Measurements from ENCODE around the gene BRD7. TPM values are rescaled to one million over a fixed set of nuclear protein-coding genes. Genes with fewer than 3 reads are reported as not detected.

Gene BRD7
- total and polyA plus RNA-seq, 2 donors (not counting 3 experiments of a cell fraction or from before 2014, with no cell fraction given) = 17.1 to 69.1 TPM

DNA sequence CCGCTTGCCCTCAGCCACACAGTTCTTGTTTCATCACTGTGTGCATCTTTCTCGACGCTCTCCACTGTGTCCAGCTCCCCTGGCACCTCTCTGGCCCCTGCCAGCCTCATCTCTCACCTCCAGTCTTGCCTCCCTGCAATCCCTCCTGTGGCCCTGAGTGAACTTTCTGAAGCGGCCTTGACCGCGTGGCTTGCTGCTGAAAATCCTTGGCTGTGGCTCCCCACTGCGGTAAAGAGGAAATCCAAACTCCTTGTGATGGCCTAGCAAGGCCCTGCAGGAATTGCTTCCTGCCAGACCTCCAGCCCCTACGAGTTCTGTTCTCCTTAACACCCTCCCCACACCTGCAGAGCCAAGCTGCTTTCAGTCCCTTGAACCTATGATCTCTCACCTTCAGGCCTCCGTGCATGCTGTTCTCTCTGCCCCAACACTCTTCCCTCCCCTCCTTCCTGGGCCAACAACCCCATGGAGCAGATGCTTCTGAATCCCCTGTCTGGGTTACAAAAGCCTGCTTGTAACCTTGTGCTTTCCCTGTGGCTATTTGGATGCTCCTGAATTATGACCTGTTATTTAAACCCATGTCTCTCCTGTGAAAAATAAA is 33.6 kb upstream of the BRD7 start:
- no peaks in the 10 kb centered on the region for H3K4me1 ChIP-seq (ENCODE audit: control insufficient read depth, extremely low read depth, insufficient read depth, low read length)
- POLR2A ChIA-PET = no interaction called here
- H3K27me3 ChIP-seq (ENCODE audit: control insufficient read depth in 2 of 2, insufficient read depth in 2 of 2, low read length in 2 of 2) = no peaks in the 10 kb centered on the region
- intact Hi-C loops (cut with micrococcal nuclease) = no loop called here
- DNase-seq (ENCODE audit: low read depth, low spot score) (no peak), FAIRE-seq (no peak)
- CTCF ChIA-PET = no interaction called here
- no TSS peak for BruUV-seq (replicated peaks)
- TF ChIP-seq JUN (IDR thresholded peaks at IDR 0.05; ENCODE audit: borderline replicate concordance, insufficient read depth, insufficient read length, low read depth) = no peak
- H3K4me2 ChIP-seq (ENCODE audit: insufficient read depth, low read length) = no peak overlapping the region
- H3K36me3 ChIP-seq (ENCODE audit: control insufficient read depth in 2 of 2, extremely low read depth in 1 of 2, insufficient read depth in 2 of 2, low read length in 2 of 2) = no peaks in the 10 kb centered on the region
- H4K20me1 ChIP-seq (replicated peaks; ENCODE audit: control insufficient read depth, extremely low read depth, insufficient read depth, low read length) = no peaks in the 10 kb centered on the region
- H3K9ac ChIP-seq (replicated peaks; ENCODE audit: extremely low read depth, insufficient read depth, low read length) = no peak overlapping the region
- no peak overlapping the region for H3K4me3 ChIP-seq (replicated peaks in 1 of 3; ENCODE audit: insufficient read depth in 1 of 3, low read depth in 1 of 3, low read length in 3 of 3)
- H3K9me1 ChIP-seq (replicated peaks; ENCODE audit: control insufficient read depth, extremely low read depth, insufficient read depth, low read length) = no peaks in the 10 kb centered on the region
- dilution Hi-C loops (cut with MboI; ENCODE audit: extremely low pct_ligation_motif_present, low sequenced_read_pairs) = no loop called here
- no peaks in the 10 kb centered on the region for H3K79me2 ChIP-seq (ENCODE audit: control insufficient read depth, insufficient read depth, low read length)
- H3K27ac ChIP-seq (ENCODE audit: insufficient read depth, low read depth, low read length) = no peak overlapping the region
- H3K9me3 ChIP-seq (replicated peaks; ENCODE audit: control insufficient read depth, insufficient read depth, low read length) = no peaks in the 10 kb centered on the region
- H2AFZ ChIP-seq (ENCODE audit: low read depth, low read length) = no peak overlapping the region

- Histone ChIP-seq H2AFZ (ENCODE audit: low read depth, low read length) (no peak overlapping the region), H3K9ac (replicated peaks; ENCODE audit: extremely low read depth, insufficient read depth, low read length) (no peak overlapping the region), H4K20me1 (replicated peaks; ENCODE audit: control insufficient read depth, extremely low read depth, insufficient read depth, low read length) (no peaks in the 10 kb centered on the region), H3K4me3 (replicated peaks in 1 of 3; ENCODE audit: insufficient read depth in 1 of 3, low read depth in 1 of 3, low read length in 3 of 3) (no peak overlapping the region), H3K9me1 (replicated peaks; ENCODE audit: control insufficient read depth, extremely low read depth, insufficient read depth, low read length) (no peaks in the 10 kb centered on the region), H3K27me3 (ENCODE audit: control insufficient read depth in 2 of 2, insufficient read depth in 2 of 2, low read length in 2 of 2) (no peaks in the 10 kb centered on the region), H3K4me1 (ENCODE audit: control insufficient read depth, extremely low read depth, insufficient read depth, low read length) (no peaks in the 10 kb centered on the region), H3K79me2 (ENCODE audit: control insufficient read depth, insufficient read depth, low read length) (no peaks in the 10 kb centered on the region), H3K9me3 (replicated peaks; ENCODE audit: control insufficient read depth, insufficient read depth, low read length) (no peaks in the 10 kb centered on the region), H3K27ac (ENCODE audit: insufficient read depth, low read depth, low read length) (no peak overlapping the region), H3K36me3 (ENCODE audit: control insufficient read depth in 2 of 2, extremely low read depth in 1 of 2, insufficient read depth in 2 of 2, low read length in 2 of 2) (no peaks in the 10 kb centered on the region), H3K4me2 (ENCODE audit: insufficient read depth, low read length) (no peak overlapping the region)
- BruUV-seq (replicated peaks) = no TSS peak
- no peak for TF ChIP-seq POLR2AphosphoS5 (IDR thresholded peaks at IDR 0.05; ENCODE audit: insufficient read depth, low read depth, low read length)
- no peak for TF ChIP-seq JUN (IDR thresholded peaks at IDR 0.05; ENCODE audit: borderline replicate concordance, insufficient read depth, insufficient read length, low read depth)
- no peak for TF ChIP-seq CTCF (IDR thresholded peaks at IDR 0.05; ENCODE audit: extremely low read depth in 1 of 2, insufficient read depth in 1 of 2, low read depth in 1 of 2, low read length in 2 of 2)
- no peak for TF ChIP-seq EZH2 (IDR thresholded peaks at IDR 0.05; ENCODE audit: borderline replicate concordance, low read depth, low read length, severe bottlenecking)
- TF ChIP-seq, protein P1, sequence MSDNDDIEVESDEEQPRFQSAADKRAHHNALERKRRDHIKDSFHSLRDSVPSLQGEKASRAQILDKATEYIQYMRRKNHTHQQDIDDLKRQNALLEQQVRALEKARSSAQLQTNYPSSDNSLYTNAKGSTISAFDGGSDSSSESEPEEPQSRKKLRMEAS (IDR thresholded peaks at IDR 0.05; ENCODE audit: insufficient read depth, insufficient read length) = no peak
- TF ChIP-seq POLR2A (IDR thresholded peaks at IDR 0.05; ENCODE audit: low read depth, low read length) = no peak
- CTCF ChIA-PET = no interaction called here
- POLR2A ChIA-PET = no interaction called here
- dilution Hi-C loops (cut with MboI; ENCODE audit: extremely low pct_ligation_motif_present, low sequenced_read_pairs) (no loop called here), intact Hi-C loops (cut with micrococcal nuclease) (no loop called here)
- no peak for DNase-seq (ENCODE audit: low read depth, low spot score)
- FAIRE-seq = no peak
These were observed 32.6 kb upstream of the BRD7 start for GRCh38 chr16:50401355-50401754.
